Measurements from ENCODE around the gene PSMA4.

The PSMA4 gene

GRCh38 chr15:78564743-78565096 lies 24.5 kb downstream of the PSMA4 start:
- Mint-ChIP-seq H3K27me3 (peaks cover 9 to 15% of the 10 kb centered on the region in 2 donors), H3K36me3 (ENCODE audit: insufficient read depth) (no peaks in the 10 kb centered on the region), H3K9me3 (no peaks in the 10 kb centered on the region), H3K4me1 (ENCODE audit: low read depth in 2 of 2) (peaks cover 15 to 20% of the 10 kb centered on the region in 2 donors), H3K4me3 (peak overlapping the region; percentile 93), H3K27ac (peak overlapping the region; percentile 60 to 88)
- no peak for DNase-seq
- no peak for ATAC-seq (replicated peaks)

GRCh38 chr15:78565097-78565950 lies 25.1 kb downstream of the PSMA4 start, which contains the start of gene CHRNA5:
CHRNA5 (plus strand) TSS chr15:78565520; CDS start chr15:78565720, 200 bp downstream.
- Mint-ChIP-seq H3K36me3 (ENCODE audit: insufficient read depth) (no peaks in the 10 kb centered on the region), H3K4me3 (peak within 1 kb of the TSS; percentile 93), H3K27ac (peak within 1 kb of the TSS; percentile 60 to 88), H3K9me3 (no peaks in the 10 kb centered on the region), H3K4me1 (ENCODE audit: low read depth in 2 of 2) (peaks cover 15 to 20% of the 10 kb centered on the region in 2 donors), H3K27me3 (peaks cover 9 to 15% of the 10 kb centered on the region in 2 donors)
- DNase-seq (peak; percentile 10 to 53 (median 36)), ATAC-seq (replicated peaks) (peak; percentile 73)

- peak overlapping the region; percentile 93 for H3K4me3 Mint-ChIP-seq
- no peaks in the 10 kb centered on the region for H3K9me3 Mint-ChIP-seq
- peak overlapping the region in 1 of 2 donors; percentile 88 for H3K27ac Mint-ChIP-seq
- H3K27me3 Mint-ChIP-seq = peaks cover 9 to 15% of the 10 kb centered on the region in 2 donors
- H3K36me3 Mint-ChIP-seq (ENCODE audit: insufficient read depth) = no peaks in the 10 kb centered on the region
- peak; percentile 16 for ATAC-seq (replicated peaks)
- H3K4me1 Mint-ChIP-seq (ENCODE audit: low read depth in 2 of 2) = peaks cover 15 to 20% of the 10 kb centered on the region in 2 donors
- no peak for DNase-seq
These were observed 25.9 kb downstream of the PSMA4 start for GRCh38 chr15:78565951-78566774.

- Mint-ChIP-seq H3K4me1 (ENCODE audit: low read depth in 2 of 2) (peaks cover 15 to 20% of the 10 kb centered on the region in 2 donors), H3K4me3 (no peak overlapping the region), H3K27ac (no peak overlapping the region), H3K27me3 (peaks cover 9 to 15% of the 10 kb centered on the region in 2 donors), H3K36me3 (ENCODE audit: insufficient read depth) (no peaks in the 10 kb centered on the region), H3K9me3 (no peaks in the 10 kb centered on the region)
- ATAC-seq (replicated peaks) = no peak
- DNase-seq = no peak
These were observed 27.3 kb downstream of the PSMA4 start for GRCh38 chr15:78567531-78567930.

- H3K4me1 Mint-ChIP-seq (ENCODE audit: low read depth in 2 of 2) = peaks cover 6 to 12% of the 10 kb centered on the region in 2 donors
- no peaks in the 10 kb centered on the region for H3K9me3 Mint-ChIP-seq
- no peak overlapping the region for H3K27ac Mint-ChIP-seq
- H3K4me3 Mint-ChIP-seq = no peak overlapping the region
- ATAC-seq (replicated peaks) = no peak
- DNase-seq = no peak
- peaks cover 9 to 15% of the 10 kb centered on the region in 2 donors for H3K27me3 Mint-ChIP-seq
- H3K36me3 Mint-ChIP-seq (ENCODE audit: insufficient read depth) = no peaks in the 10 kb centered on the region
These were observed 30.5 kb downstream of the PSMA4 start for GRCh38 chr15:78570710-78571109.

- Mint-ChIP-seq H3K4me1 (ENCODE audit: low read depth in 2 of 2) (peaks cover 2 to 5% of the 10 kb centered on the region in 2 donors), H3K36me3 (ENCODE audit: insufficient read depth) (no peaks in the 10 kb centered on the region), H3K4me3 (no peak overlapping the region), H3K27me3 (peaks cover 11 to 12% of the 10 kb centered on the region in 2 donors), H3K27ac (no peak overlapping the region), H3K9me3 (no peaks in the 10 kb centered on the region)
- ATAC-seq (replicated peaks) = no peak
- no peak for DNase-seq
These were observed 31.1 kb downstream of the PSMA4 start for GRCh38 chr15:78571382-78571781.

GRCh38 chr15:78573416-78573815 lies 33.2 kb downstream of the PSMA4 start:
- Mint-ChIP-seq H3K4me1 (ENCODE audit: low read depth in 2 of 2) (no peaks in the 10 kb centered on the region), H3K36me3 (ENCODE audit: insufficient read depth) (no peaks in the 10 kb centered on the region), H3K9me3 (no peaks in the 10 kb centered on the region), H3K27me3 (peaks cover 0 to 9% of the 10 kb centered on the region in 2 donors), H3K4me3 (no peak overlapping the region), H3K27ac (no peak overlapping the region)
- no peak for DNase-seq
- no peak for ATAC-seq (replicated peaks)

- H3K9me3 Mint-ChIP-seq = no peaks in the 10 kb centered on the region
- H3K36me3 Mint-ChIP-seq (ENCODE audit: insufficient read depth) = no peaks in the 10 kb centered on the region
- H3K27ac Mint-ChIP-seq = no peak overlapping the region
- DNase-seq (no peak), ATAC-seq (replicated peaks) (no peak)
- H3K4me3 Mint-ChIP-seq = no peak overlapping the region
- H3K27me3 Mint-ChIP-seq = peaks cover 0 to 9% of the 10 kb centered on the region in 2 donors
- H3K4me1 Mint-ChIP-seq (ENCODE audit: low read depth in 2 of 2) = no peaks in the 10 kb centered on the region
These were observed 34.7 kb downstream of the PSMA4 start for GRCh38 chr15:78574944-78575343.

- no peak overlapping the region for H3K27ac Mint-ChIP-seq
- no peak for ATAC-seq (replicated peaks)
These were observed 57.3 kb downstream of the PSMA4 start for GRCh38 chr15:78597583-78597982.

GRCh38 chr15:78598348-78598747 lies 58.1 kb downstream of the PSMA4 start:
- Mint-ChIP-seq H3K9me3 (no peaks in the 10 kb centered on the region), H3K27me3 (peaks cover 8 to 24% of the 10 kb centered on the region in 2 donors), H3K27ac (no peak overlapping the region), H3K4me3 (no peak overlapping the region), H3K36me3 (ENCODE audit: insufficient read depth) (no peaks in the 10 kb centered on the region), H3K4me1 (ENCODE audit: low read depth in 2 of 2) (no peaks in the 10 kb centered on the region)
- ATAC-seq (replicated peaks) (no peak), DNase-seq (no peak)

More at GRCh38 chr15:78597583-78597982, 57.3 kb downstream of the PSMA4 start:
- peaks cover under 1 to 16% of the 10 kb centered on the region in 2 donors for H3K27me3 Mint-ChIP-seq
- no peaks in the 10 kb centered on the region for H3K36me3 Mint-ChIP-seq (ENCODE audit: insufficient read depth)
- H3K4me3 Mint-ChIP-seq = no peak overlapping the region
- H3K4me1 Mint-ChIP-seq (ENCODE audit: low read depth in 2 of 2) = no peaks in the 10 kb centered on the region
- H3K9me3 Mint-ChIP-seq = no peaks in the 10 kb centered on the region
- no peak for DNase-seq

- Mint-ChIP-seq H3K9me3 (no peaks in the 10 kb centered on the region), H3K36me3 (ENCODE audit: insufficient read depth) (no peaks in the 10 kb centered on the region), H3K4me1 (ENCODE audit: low read depth in 2 of 2) (no peaks in the 10 kb centered on the region), H3K27ac (no peak overlapping the region), H3K4me3 (no peak overlapping the region), H3K27me3 (peaks cover 17 to 32% of the 10 kb centered on the region in 2 donors)
- DNase-seq (no peak), ATAC-seq (replicated peaks) (no peak)
These were observed 58.9 kb downstream of the PSMA4 start for GRCh38 chr15:78599189-78599588.

Measured in effector memory CD8-positive, alpha-beta T cell (primary cell).